ENCODE results near the gene PSMA5. TPM values are rescaled to one million over a fixed set of nuclear protein-coding genes. Genes with fewer than 3 reads are reported as not detected.
"Not testable (repeated sequence)": the region's sequence is repeated elsewhere in the genome, so short reads cannot be mapped to it uniquely, and the experiment has no call there.

Gene PSMA5
- total RNA-seq, 1 donor from 2014 or later, result 241 TPM

- no peak for DNase-seq (ENCODE audit: low spot score)
- intact Hi-C loops (cut with micrococcal nuclease), result loop anchor here (5.0 kb wide), 1 partner anchor 1302 kb away; no protein-coding TSS in a partner anchor
- Mint-ChIP-seq H3K27me3 (ENCODE audit: insufficient read depth) (no peaks in the 10 kb centered on the region), H3K27ac (no peak overlapping the region), H3K9me3 (no peaks in the 10 kb centered on the region), H3K4me3 (no peak overlapping the region), H3K36me3 (ENCODE audit: low read depth) (no peaks in the 10 kb centered on the region), H3K4me1 (ENCODE audit: low read depth) (no peaks in the 10 kb centered on the region)
Measured at GRCh38 chr1:109383854-109384253, 42.4 kb downstream of the PSMA5 start.

GRCh38 chr1:109383087-109383779 is 43.0 kb downstream of the PSMA5 start:
- Mint-ChIP-seq H3K9me3 (no peaks in the 10 kb centered on the region), H3K36me3 (ENCODE audit: low read depth) (no peaks in the 10 kb centered on the region), H3K4me1 (ENCODE audit: low read depth) (no peaks in the 10 kb centered on the region), H3K4me3 (no peak overlapping the region), H3K27me3 (ENCODE audit: insufficient read depth) (no peaks in the 10 kb centered on the region), H3K27ac (no peak overlapping the region)
- no peak for DNase-seq (ENCODE audit: low spot score)
- intact Hi-C loops (cut with micrococcal nuclease), result loop anchor here (5.0 kb wide), 1 partner anchor 1301 kb away; no protein-coding TSS in a partner anchor

- Mint-ChIP-seq H3K4me1 (ENCODE audit: low read depth) (peaks cover 2% of the 10 kb centered on the region), H3K27me3 (ENCODE audit: insufficient read depth) (no peaks in the 10 kb centered on the region), H3K36me3 (ENCODE audit: low read depth) (no peaks in the 10 kb centered on the region), H3K9me3 (no peaks in the 10 kb centered on the region), H3K27ac (no peak overlapping the region), H3K4me3 (no peak overlapping the region)
- intact Hi-C loops (cut with micrococcal nuclease), result loop anchor here (5.0 kb wide), 1 partner anchor 1299 kb away; no protein-coding TSS in a partner anchor
- DNase-seq (ENCODE audit: low spot score), result no peak
Measured at GRCh38 chr1:109381573-109381972, 44.7 kb downstream of the PSMA5 start.

GRCh38 chr1:109379907-109380306 is 46.3 kb downstream of the PSMA5 start:
- H3K4me1 Mint-ChIP-seq (ENCODE audit: low read depth), result peaks cover 13% of the 10 kb centered on the region
- H3K27ac Mint-ChIP-seq, result no peak overlapping the region
- no peak overlapping the region for H3K4me3 Mint-ChIP-seq
- no peaks in the 10 kb centered on the region for H3K36me3 Mint-ChIP-seq (ENCODE audit: low read depth)
- intact Hi-C loops (cut with micrococcal nuclease), result loop anchor here (5.0 kb wide), 1 partner anchor 1298 kb away; no protein-coding TSS in a partner anchor
- no peak for DNase-seq (ENCODE audit: low spot score)
- H3K9me3 Mint-ChIP-seq, result no peaks in the 10 kb centered on the region
- H3K27me3 Mint-ChIP-seq (ENCODE audit: insufficient read depth), result no peaks in the 10 kb centered on the region

- H3K4me1 Mint-ChIP-seq (ENCODE audit: low read depth), result peaks cover 13% of the 10 kb centered on the region
Measured at GRCh38 chr1:109379422-109379821, 46.8 kb downstream of the PSMA5 start.

GRCh38 chr1:109377698-109378097 is 48.5 kb downstream of the PSMA5 start:
- Mint-ChIP-seq H3K27me3 (ENCODE audit: insufficient read depth) (peaks cover 4% of the 10 kb centered on the region), H3K36me3 (ENCODE audit: low read depth) (peaks cover 2% of the 10 kb centered on the region), H3K4me3 (no peak overlapping the region), H3K27ac (no peak overlapping the region), H3K9me3 (no peaks in the 10 kb centered on the region), H3K4me1 (ENCODE audit: low read depth) (peaks cover 23% of the 10 kb centered on the region)
- no peak for DNase-seq (ENCODE audit: low spot score)
- intact Hi-C loops (cut with micrococcal nuclease), result no loop called here

More at GRCh38 chr1:109379422-109379821, 46.8 kb downstream of the PSMA5 start:
- intact Hi-C loops (cut with micrococcal nuclease), result no loop called here
- no peak overlapping the region for H3K27ac Mint-ChIP-seq
- H3K27me3 Mint-ChIP-seq (ENCODE audit: insufficient read depth), result no peaks in the 10 kb centered on the region
- H3K36me3 Mint-ChIP-seq (ENCODE audit: low read depth), result no peaks in the 10 kb centered on the region
- no peaks in the 10 kb centered on the region for H3K9me3 Mint-ChIP-seq
- no peak for DNase-seq (ENCODE audit: low spot score)
- H3K4me3 Mint-ChIP-seq, result no peak overlapping the region

- DNase-seq (ENCODE audit: low spot score); intact Hi-C loops (cut with micrococcal nuclease); H3K36me3 Mint-ChIP-seq (ENCODE audit: low read depth); H3K9me3 Mint-ChIP-seq; H3K4me3 Mint-ChIP-seq; H3K27ac Mint-ChIP-seq; H3K27me3 Mint-ChIP-seq (ENCODE audit: insufficient read depth): not testable (repeated sequence)
- H3K4me1 Mint-ChIP-seq (ENCODE audit: low read depth), result peaks cover 56% of the 10 kb centered on the region
Measured at GRCh38 chr1:109373696-109374095, 52.6 kb downstream of the PSMA5 start.

GRCh38 chr1:109373126-109373525 is 53.1 kb downstream of the PSMA5 start:
- H3K4me1 Mint-ChIP-seq (ENCODE audit: low read depth), result peaks cover 58% of the 10 kb centered on the region
- DNase-seq (ENCODE audit: low spot score), result no peak
- intact Hi-C loops (cut with micrococcal nuclease), result no loop called here

GRCh38 chr1:109372281-109372680 is 54.0 kb downstream of the PSMA5 start:
- H3K36me3 Mint-ChIP-seq (ENCODE audit: low read depth), result peaks cover 2% of the 10 kb centered on the region
- peak overlapping the region; percentile 47 for H3K27ac Mint-ChIP-seq
- intact Hi-C loops (cut with micrococcal nuclease), result no loop called here
- DNase-seq (ENCODE audit: low spot score), result no peak
- peaks cover 58% of the 10 kb centered on the region for H3K4me1 Mint-ChIP-seq (ENCODE audit: low read depth)
- H3K9me3 Mint-ChIP-seq, result no peaks in the 10 kb centered on the region
- peaks cover 8% of the 10 kb centered on the region for H3K27me3 Mint-ChIP-seq (ENCODE audit: insufficient read depth)
- no peak overlapping the region for H3K4me3 Mint-ChIP-seq

More at GRCh38 chr1:109373126-109373525, 53.1 kb downstream of the PSMA5 start:
- Mint-ChIP-seq H3K9me3 (no peaks in the 10 kb centered on the region), H3K4me3 (peak overlapping the region; percentile 47), H3K27me3 (ENCODE audit: insufficient read depth) (peaks cover 8% of the 10 kb centered on the region), H3K36me3 (ENCODE audit: low read depth) (peaks cover 2% of the 10 kb centered on the region), H3K27ac (peak overlapping the region; percentile 81)

GRCh38 chr1:109371341-109371739 is 54.9 kb downstream of the PSMA5 start:
- Mint-ChIP-seq H3K27ac (peak overlapping the region; percentile 79), H3K36me3 (ENCODE audit: low read depth) (peaks cover 2% of the 10 kb centered on the region), H3K4me3 (peak overlapping the region; percentile 13), H3K9me3 (no peaks in the 10 kb centered on the region), H3K27me3 (ENCODE audit: insufficient read depth) (peaks cover 11% of the 10 kb centered on the region), H3K4me1 (ENCODE audit: low read depth) (peaks cover 53% of the 10 kb centered on the region)
- intact Hi-C loops (cut with micrococcal nuclease), result loop anchor here (1.0 to 2.0 kb wide), 3 partner anchors 27 to 255 kb away; partner anchors contain the start of gene PSRC1
- no peak for DNase-seq (ENCODE audit: low spot score)

- peak; percentile 1 for DNase-seq (ENCODE audit: low spot score)
- H3K9me3 Mint-ChIP-seq, result no peaks in the 10 kb centered on the region
- H3K4me1 Mint-ChIP-seq (ENCODE audit: low read depth), result peaks cover 50% of the 10 kb centered on the region
- peak overlapping the region; percentile 79 for H3K27ac Mint-ChIP-seq
- H3K36me3 Mint-ChIP-seq (ENCODE audit: low read depth), result peaks cover 2% of the 10 kb centered on the region
- intact Hi-C loops (cut with micrococcal nuclease), result loop anchor here (1.0 to 2.0 kb wide), 3 partner anchors 28 to 255 kb away; partner anchors contain the start of gene PSRC1
- H3K27me3 Mint-ChIP-seq (ENCODE audit: insufficient read depth), result peaks cover 12% of the 10 kb centered on the region
- peak overlapping the region; percentile 13 for H3K4me3 Mint-ChIP-seq
Measured at GRCh38 chr1:109370712-109371340, 55.4 kb downstream of the PSMA5 start.

- Mint-ChIP-seq H3K4me3 (no peak overlapping the region), H3K27ac (no peak overlapping the region), H3K27me3 (ENCODE audit: insufficient read depth) (peaks cover 14% of the 10 kb centered on the region), H3K36me3 (ENCODE audit: low read depth) (peaks cover 2% of the 10 kb centered on the region), H3K9me3 (no peaks in the 10 kb centered on the region), H3K4me1 (ENCODE audit: low read depth) (peaks cover 45% of the 10 kb centered on the region)
- no peak for DNase-seq (ENCODE audit: low spot score)
- intact Hi-C loops (cut with micrococcal nuclease), result no loop called here
Measured at GRCh38 chr1:109369167-109369746, 57.0 kb downstream of the PSMA5 start.

- H3K4me3 Mint-ChIP-seq, result no peak overlapping the region
- intact Hi-C loops (cut with micrococcal nuclease), result no loop called here
- H3K36me3 Mint-ChIP-seq (ENCODE audit: low read depth), result peaks cover 2% of the 10 kb centered on the region
- H3K4me1 Mint-ChIP-seq (ENCODE audit: low read depth), result peaks cover 42% of the 10 kb centered on the region
- no peak for DNase-seq (ENCODE audit: low spot score)
- H3K27me3 Mint-ChIP-seq (ENCODE audit: insufficient read depth), result peaks cover 19% of the 10 kb centered on the region
- no peaks in the 10 kb centered on the region for H3K9me3 Mint-ChIP-seq
- H3K27ac Mint-ChIP-seq, result no peak overlapping the region
Measured at GRCh38 chr1:109368464-109368863, 57.8 kb downstream of the PSMA5 start.
